Smooth muscle cell (in vitro differentiated cells): Measurements from ENCODE around the gene ZBTB16. TPM values are rescaled to one million over a fixed set of nuclear protein-coding genes. Genes with fewer than 3 reads are reported as not detected.

Source experiments
- DNase-seq: peaks from one replicate; lab custom pipeline; 2025; ENCODE audit not compliant: unreplicated experiment; lab: John Stamatoyannopoulos, UW
- H2AFZ ChIP-seq: fragments of 200-600 bp; sonication (generic); 2 replicates; pipeline ENCODE4 v1.6.0; 2016; ENCODE audit warnings: antibody characterized with exemption, low read depth, mild to moderate bottlenecking
- H3F3A ChIP-seq: fragments of 200-600 bp; sonication (generic); 2 replicates; pipeline ENCODE4 v1.6.0; 2017; ENCODE audit warnings: antibody characterized with exemption, low read depth
- H3K27ac ChIP-seq: fragments of 200-600 bp; sonication (generic); 2 replicates; pipeline ENCODE4 v1.5.1; 2016; ENCODE audit warnings: low read depth, mild to moderate bottlenecking
- H3K27me3 ChIP-seq: fragments of 200-600 bp; sonication (generic); 2 replicates; pipeline ENCODE4 v1.6.1; 2016; ENCODE audit warnings: low read depth, mild to moderate bottlenecking
- H3K36me3 ChIP-seq: fragments of 200-600 bp; sonication (generic); 2 replicates; pipeline ENCODE4 v1.5.1; 2016; ENCODE audit warnings: low read depth
- H3K4me1 ChIP-seq: fragments of 200-600 bp; sonication (generic); 2 replicates; pipeline ENCODE4 v1.5.1; 2016; ENCODE audit warnings: low read depth
- H3K4me2 ChIP-seq: fragments of 200-600 bp; sonication (generic); 2 replicates; pipeline ENCODE4 v1.6.0; 2016; ENCODE audit warnings: mild to moderate bottlenecking
- H3K4me3 ChIP-seq: fragments of 200-600 bp; sonication (generic); 2 replicates; pipeline ENCODE4 v1.5.1; 2016; ENCODE audit warnings: mild to moderate bottlenecking
- H3K79me2 ChIP-seq: fragments of 200-600 bp; sonication (generic); 2 replicates; pipeline ENCODE4 v1.6.0; 2016; ENCODE audit warnings: low read depth, mild to moderate bottlenecking
- H3K9ac ChIP-seq: fragments of 200-600 bp; sonication (generic); 2 replicates; pipeline ENCODE4 v1.6.0; 2016; ENCODE audit warnings: low read depth
- H3K9me3 ChIP-seq: fragments of 200-600 bp; sonication (generic); replicated peaks from 2 replicates; pipeline ENCODE4 v1.5.1; 2016; ENCODE audit warnings: low read depth
- H4K20me1 ChIP-seq: fragments of 200-600 bp; sonication (generic); 2 replicates; pipeline ENCODE4 v1.6.0; 2016; ENCODE audit warnings: low read depth
- WGBS: methylation state at CpG from one replicate; pipeline ENCODE4 v1.1.7; 2016; ENCODE audit warnings: low lambda C conversion rate; 5-methylcytosine and 5-hydroxymethylcytosine counted together
- polyA plus RNA-seq: library from polyadenylated mRNA; unstranded; fragments of >200 nt; fragmentation: Nextera tagmentation; extraction: Ambion mirVana; gene quantifications from 2 replicates; pipeline ENCODE4 v1.2.1, GENCODE V29; 2016
- total RNA-seq: library from RNA; depleted of rRNA; stranded (reverse); fragments of >200 nt; gene quantifications from 2 replicates; pipeline ENCODE4 v1.2.3, GENCODE V29; 2014
- TF ChIP-seq, protein P1 (sequence below): fragments of 200-600 bp; sonication (generic); IDR thresholded peaks from 2 replicates; pipeline ENCODE4 v1.5.1; 2017; ENCODE audit warnings: borderline replicate concordance, mild to moderate bottlenecking, antibody characterized with exemption; ENCODE audit not compliant: insufficient read depth, poor library complexity, severe bottlenecking

The ZBTB16 gene
- total and polyA plus RNA-seq, 2 experiments from 2014 or later = not detected

DNA sequence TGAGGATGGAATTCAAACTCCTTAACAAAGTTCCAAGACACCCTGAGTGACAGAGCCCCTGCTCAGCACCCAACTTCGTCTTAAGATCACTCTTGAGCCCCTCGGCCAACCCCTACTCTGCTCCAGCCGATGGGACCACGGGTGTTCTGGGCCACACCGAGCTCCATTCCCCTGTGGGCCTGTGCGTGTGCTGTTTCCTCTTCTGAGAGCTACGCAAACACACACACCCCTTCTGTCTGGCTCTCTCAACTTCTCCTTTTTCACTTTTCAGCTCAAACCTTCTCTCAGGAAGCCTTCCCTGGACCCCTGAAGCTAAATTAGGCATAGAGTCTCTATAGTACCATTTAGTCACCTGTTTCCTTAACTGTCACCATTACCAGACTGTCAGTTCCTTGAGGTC, 199.2 kb downstream of the ZBTB16 start:
- Histone ChIP-seq H3K4me3 (no peak overlapping the region), H3F3A (no peaks in the 10 kb centered on the region), H2AFZ (no peak overlapping the region), H4K20me1 (no peaks in the 10 kb centered on the region), H3K27me3 (no peaks in the 10 kb centered on the region), H3K4me2 (no peak overlapping the region), H3K36me3 (no peaks in the 10 kb centered on the region), H3K4me1 (peaks cover 32% of the 10 kb centered on the region), H3K79me2 (no peaks in the 10 kb centered on the region), H3K9ac (no peak overlapping the region), H3K9me3 (no peaks in the 10 kb centered on the region), H3K27ac (no peak overlapping the region)
- TF ChIP-seq, protein P1, sequence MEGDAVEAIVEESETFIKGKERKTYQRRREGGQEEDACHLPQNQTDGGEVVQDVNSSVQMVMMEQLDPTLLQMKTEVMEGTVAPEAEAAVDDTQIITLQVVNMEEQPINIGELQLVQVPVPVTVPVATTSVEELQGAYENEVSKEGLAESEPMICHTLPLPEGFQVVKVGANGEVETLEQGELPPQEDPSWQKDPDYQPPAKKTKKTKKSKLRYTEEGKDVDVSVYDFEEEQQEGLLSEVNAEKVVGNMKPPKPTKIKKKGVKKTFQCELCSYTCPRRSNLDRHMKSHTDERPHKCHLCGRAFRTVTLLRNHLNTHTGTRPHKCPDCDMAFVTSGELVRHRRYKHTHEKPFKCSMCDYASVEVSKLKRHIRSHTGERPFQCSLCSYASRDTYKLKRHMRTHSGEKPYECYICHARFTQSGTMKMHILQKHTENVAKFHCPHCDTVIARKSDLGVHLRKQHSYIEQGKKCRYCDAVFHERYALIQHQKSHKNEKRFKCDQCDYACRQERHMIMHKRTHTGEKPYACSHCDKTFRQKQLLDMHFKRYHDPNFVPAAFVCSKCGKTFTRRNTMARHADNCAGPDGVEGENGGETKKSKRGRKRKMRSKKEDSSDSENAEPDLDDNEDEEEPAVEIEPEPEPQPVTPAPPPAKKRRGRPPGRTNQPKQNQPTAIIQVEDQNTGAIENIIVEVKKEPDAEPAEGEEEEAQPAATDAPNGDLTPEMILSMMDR = no peak
- 96% methylated on average over 7 of the region's 7 CpGs for WGBS
- no peak for DNase-seq

DNA sequence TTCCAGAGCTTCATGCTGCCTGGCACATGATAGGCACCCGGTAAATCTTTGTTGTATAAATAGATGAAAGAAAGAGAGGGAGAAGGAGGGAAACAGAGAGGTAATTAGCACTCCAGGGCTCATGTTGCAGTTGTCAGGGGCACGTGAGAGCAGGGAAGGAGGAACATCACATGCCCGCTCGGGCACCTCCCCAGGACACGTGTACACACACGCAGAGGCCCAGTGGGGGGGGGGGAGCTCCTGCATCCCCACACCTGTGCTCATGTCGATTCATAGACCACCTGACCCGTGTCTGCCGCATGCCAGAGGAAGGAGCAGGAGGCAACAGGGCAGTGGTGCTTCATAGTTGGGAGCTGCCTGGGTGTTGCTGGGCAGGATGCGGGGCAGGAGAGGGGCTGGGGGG, 199.6 kb downstream of the ZBTB16 start:
- H4K20me1 ChIP-seq = no peaks in the 10 kb centered on the region
- no peak overlapping the region for H3K4me3 ChIP-seq
- no peaks in the 10 kb centered on the region for H3K9me3 ChIP-seq
- H3K79me2 ChIP-seq = no peaks in the 10 kb centered on the region
- WGBS = 89% methylated on average over 10 of the region's 10 CpGs
- H3K27ac ChIP-seq = no peak overlapping the region
- peaks cover 32% of the 10 kb centered on the region for H3K4me1 ChIP-seq
- no peak overlapping the region for H3K4me2 ChIP-seq
- no peaks in the 10 kb centered on the region for H3K27me3 ChIP-seq
- no peak overlapping the region for H3K9ac ChIP-seq
- H3K36me3 ChIP-seq = no peaks in the 10 kb centered on the region
- no peak overlapping the region for H2AFZ ChIP-seq
- TF ChIP-seq, protein P1 = no peak
- H3F3A ChIP-seq = no peaks in the 10 kb centered on the region
- DNase-seq = no peak

DNA sequence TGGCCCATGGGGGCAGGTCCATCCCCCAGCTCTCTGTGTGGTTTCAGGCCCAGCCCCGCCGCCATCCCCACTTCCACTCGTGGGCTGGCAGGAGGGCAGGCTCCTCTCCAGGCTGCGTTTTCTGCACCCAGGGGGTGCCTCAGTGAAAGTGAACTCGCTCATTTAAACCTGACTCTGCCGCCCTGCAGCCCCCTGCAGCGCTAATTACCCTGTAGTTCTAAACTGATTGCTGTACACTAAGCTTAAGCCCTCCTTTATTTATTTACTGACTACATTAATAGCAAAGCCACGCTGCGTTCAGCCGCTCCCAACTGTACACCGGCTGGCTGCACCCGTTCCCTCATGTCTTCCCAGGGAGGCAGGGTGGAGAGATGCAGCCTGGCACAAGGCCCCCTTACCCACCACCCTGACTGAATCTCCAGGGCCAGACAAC, 200.1 kb downstream of the ZBTB16 start:
- Histone ChIP-seq H3K4me1 (peaks cover 32% of the 10 kb centered on the region), H2AFZ (no peak overlapping the region), H3K9ac (no peak overlapping the region), H3K9me3 (no peaks in the 10 kb centered on the region), H3K4me3 (no peak overlapping the region), H3K36me3 (no peaks in the 10 kb centered on the region), H3K27ac (no peak overlapping the region), H3K27me3 (no peaks in the 10 kb centered on the region), H3K4me2 (no peak overlapping the region), H3F3A (no peaks in the 10 kb centered on the region), H3K79me2 (no peaks in the 10 kb centered on the region), H4K20me1 (no peaks in the 10 kb centered on the region)
- DNase-seq = no peak
- TF ChIP-seq, protein P1 = no peak
- 92% methylated on average over 11 of the region's 12 CpGs for WGBS

DNA sequence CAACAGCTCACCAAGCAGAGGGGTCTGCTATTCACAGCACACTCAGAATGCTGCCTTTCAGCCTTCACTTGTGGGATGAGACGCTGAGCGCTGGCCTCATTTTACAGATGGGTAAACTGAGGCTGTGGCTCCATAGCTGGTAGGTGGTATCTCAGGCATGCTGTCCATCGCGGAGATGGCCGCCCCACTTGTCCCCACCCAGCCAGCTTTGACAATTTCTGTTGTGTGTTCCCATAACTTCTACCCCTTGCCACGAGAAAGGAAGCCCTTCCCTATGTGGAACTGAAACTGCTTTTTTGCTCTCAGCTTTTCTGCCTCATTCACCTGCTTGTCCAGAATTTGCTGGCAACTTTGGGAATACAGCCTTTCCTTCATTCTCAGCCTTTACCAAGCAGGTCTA, 200.6 kb downstream of the ZBTB16 start:
- TF ChIP-seq, protein P1 = no peak
- H3K27me3 ChIP-seq = peaks cover under 1% of the 10 kb centered on the region

More for the DNA sequence above, 200.6 kb downstream of the ZBTB16 start:
- 96% methylated on average over 6 of the region's 6 CpGs for WGBS
- DNase-seq = no peak
- Histone ChIP-seq H3K79me2 (no peaks in the 10 kb centered on the region), H3K9ac (no peak overlapping the region), H3K36me3 (no peaks in the 10 kb centered on the region), H3K27ac (no peak overlapping the region), H3K4me3 (no peak overlapping the region), H4K20me1 (no peaks in the 10 kb centered on the region), H3K9me3 (no peaks in the 10 kb centered on the region), H3K4me1 (peaks cover 32% of the 10 kb centered on the region), H2AFZ (no peak overlapping the region), H3F3A (no peaks in the 10 kb centered on the region), H3K4me2 (no peak overlapping the region)
